Bronchial epithelial cell (primary cell): ENCODE measurements around the gene LCN10. TPM values are rescaled to one million over a fixed set of nuclear protein-coding genes. Genes with fewer than 3 reads are reported as not detected.

Experiments
- DNase-seq: peaks from one replicate; pipeline ENCODE4 v3.0.0-alpha.2; 2010; ENCODE audit warnings: low read depth
- FAIRE-seq: peaks from 2 replicates; lab custom pipeline; 2011; peaks lifted over from hg19 to GRCh38; lab: Jason Lieb, UNC
- H3K27me3 ChIP-seq: 2 replicates; pipeline ENCODE4 v1.5.1; 2011; ENCODE audit warnings: low read length; ENCODE audit not compliant: control insufficient read depth, insufficient read depth
- H3K36me3 ChIP-seq: 2 replicates; pipeline ENCODE4 v1.5.1; 2011; ENCODE audit warnings: low read length; ENCODE audit not compliant: control insufficient read depth, insufficient read depth
- H3K4me3 ChIP-seq: 2 replicates; pipeline ENCODE4 v1.5.1; 2011; ENCODE audit warnings: mild to moderate bottlenecking, low read depth, low read length, control low read depth
- CTCF ChIP-seq: IDR thresholded peaks from 2 replicates; pipeline ENCODE4 v1.5.1; 2011; ENCODE audit warnings: mild to moderate bottlenecking, moderate library complexity, low read length, control low read depth, inconsistent platforms; ENCODE audit not compliant: insufficient read depth, severe bottlenecking
- total RNA-seq: library from RNA; depleted of rRNA; stranded (reverse); fragments of >200 nt; gene quantifications from 2 replicates; pipeline ENCODE4 v1.2.1, GENCODE V29; 2014

Gene LCN10
- total RNA-seq, 1 donor from 2014 or later = not detected

GRCh38 chr9:136723362-136723976 lies 19.3 kb downstream of the LCN10 start:
- peaks cover 27% of the 10 kb centered on the region for H3K36me3 ChIP-seq
- FAIRE-seq = no peak

GRCh38 chr9:136722969-136723356 lies 19.8 kb downstream of the LCN10 start:
- FAIRE-seq (no peak), DNase-seq (no peak)
- Histone ChIP-seq H3K4me3 (no peak overlapping the region), H3K36me3 (peaks cover 27% of the 10 kb centered on the region), H3K27me3 (no peaks in the 10 kb centered on the region)
- TF ChIP-seq CTCF = no peak

More at GRCh38 chr9:136723362-136723976, 19.3 kb downstream of the LCN10 start:
- no peak overlapping the region for H3K4me3 ChIP-seq
- no peaks in the 10 kb centered on the region for H3K27me3 ChIP-seq
- DNase-seq = no peak
- TF ChIP-seq CTCF = no peak

GRCh38 chr9:136722093-136722968 lies 20.4 kb downstream of the LCN10 start:
- H3K27me3 ChIP-seq = no peaks in the 10 kb centered on the region
- no peak for DNase-seq
- H3K4me3 ChIP-seq = no peak overlapping the region
- peaks cover 27% of the 10 kb centered on the region for H3K36me3 ChIP-seq
- no peak for FAIRE-seq
- no peak for TF ChIP-seq CTCF

GRCh38 chr9:136721339-136722092 lies 21.2 kb downstream of the LCN10 start:
- H3K4me3 ChIP-seq = no peak overlapping the region
- DNase-seq (peak; percentile 80), FAIRE-seq (peak; percentile 97)
- no peaks in the 10 kb centered on the region for H3K27me3 ChIP-seq
- TF ChIP-seq CTCF = no peak
- peaks cover 24% of the 10 kb centered on the region for H3K36me3 ChIP-seq

GRCh38 chr9:136720898-136721338 lies 21.8 kb downstream of the LCN10 start:
- TF ChIP-seq CTCF = no peak
- no peaks in the 10 kb centered on the region for H3K27me3 ChIP-seq
- no peak for FAIRE-seq
- H3K36me3 ChIP-seq = peaks cover 20% of the 10 kb centered on the region
- no peak overlapping the region for H3K4me3 ChIP-seq
- DNase-seq = no peak
